HG03066 (cell line): ENCODE results near the gene PPP2R1B.
"Not testable (repeated sequence)": the region's sequence is repeated elsewhere in the genome, so short reads cannot be mapped to it uniquely, and the experiment has no call there.

Experiments
- ATAC-seq: cut with Tn5 transposase; IDR thresholded peaks from one replicate; pipeline ENCODE4 v1.9.1; 2021; ENCODE audit warnings: low read depth; ENCODE audit not compliant: unreplicated experiment

Gene PPP2R1B

DNA sequence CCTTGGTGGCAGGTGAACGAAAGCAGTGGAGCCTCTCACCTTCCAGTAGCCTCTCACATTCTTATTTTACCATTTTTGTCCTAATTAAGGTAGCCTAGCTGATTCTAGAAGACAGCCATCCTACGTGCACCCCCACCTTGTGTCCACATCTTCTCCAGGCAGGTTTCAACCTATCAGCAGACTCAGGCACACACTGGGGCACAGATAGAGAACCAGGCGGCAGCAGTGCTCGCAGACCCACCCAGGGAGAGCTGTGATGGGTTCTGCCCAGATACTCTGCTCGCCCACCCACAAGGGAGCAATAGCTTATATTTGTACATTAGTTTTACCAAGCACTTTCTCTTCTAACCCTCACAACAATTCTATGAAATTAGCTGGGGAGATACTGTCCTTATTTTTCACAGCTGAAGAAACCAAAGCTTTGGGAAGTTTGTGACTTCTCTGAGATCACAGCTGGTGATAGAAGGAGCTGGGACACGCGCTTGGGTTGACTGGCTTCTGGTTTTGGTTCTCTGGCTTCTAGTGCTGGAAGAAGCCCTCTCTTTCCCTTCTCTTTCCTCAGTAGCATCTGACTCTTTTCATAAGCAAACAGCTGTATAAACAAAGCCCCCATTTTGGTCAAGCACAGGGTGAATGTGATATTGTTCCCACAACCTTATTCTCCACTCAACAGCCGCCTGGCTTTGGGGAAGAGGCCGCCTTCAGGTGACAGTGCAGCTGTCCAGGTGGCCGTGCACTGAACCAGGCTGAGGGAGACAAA is 36.9 kb downstream of the PPP2R1B start:
- no peak for ATAC-seq

DNA sequence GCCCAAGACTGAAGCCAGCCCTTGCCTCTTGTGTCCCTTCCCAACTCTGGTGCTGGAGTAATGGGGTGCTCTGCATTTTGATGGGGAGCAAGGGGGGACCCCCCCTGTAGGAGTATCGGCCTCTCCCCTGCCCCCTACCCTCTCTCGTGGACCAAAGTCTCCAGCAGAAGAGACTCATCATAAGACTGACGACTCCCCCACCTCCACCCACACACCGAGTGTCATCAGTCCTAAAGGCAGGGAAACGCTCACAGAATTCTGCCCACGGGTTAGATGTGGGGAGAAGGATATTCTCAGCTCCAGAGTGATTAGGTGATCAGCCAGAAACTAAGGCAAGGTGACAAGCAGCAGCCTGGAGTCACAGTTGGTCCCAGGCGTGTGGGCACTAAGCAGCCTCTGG is 38.8 kb downstream of the PPP2R1B start:
- ATAC-seq: no peak

- ATAC-seq: no peak
Measured at GRCh38 chr11:111726301-111726713, 39.9 kb downstream of the PPP2R1B start.

- no peak for ATAC-seq
Measured at GRCh38 chr11:111725621-111726020, 40.6 kb downstream of the PPP2R1B start.

GRCh38 chr11:111724615-111725129 is 41.5 kb downstream of the PPP2R1B start:
- ATAC-seq: no peak

DNA sequence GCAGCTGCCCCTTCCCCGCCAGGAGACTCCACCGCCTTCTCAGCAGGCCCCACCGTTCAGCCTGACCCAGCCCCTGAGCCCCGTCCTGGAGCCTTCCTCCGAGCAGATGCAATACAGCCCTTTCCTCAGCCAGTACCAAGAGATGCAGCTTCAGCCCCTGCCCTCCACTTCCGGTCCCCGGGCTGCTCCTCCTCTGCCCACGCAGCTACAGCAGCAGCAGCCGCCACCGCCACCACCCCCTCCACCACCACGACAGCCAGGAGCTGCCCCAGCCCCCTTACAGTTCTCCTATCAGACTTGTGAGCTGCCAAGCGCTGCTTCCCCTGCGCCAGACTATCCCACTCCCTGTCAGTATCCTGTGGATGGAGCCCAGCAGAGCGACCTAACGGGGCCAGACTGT is 42.6 kb downstream of the PPP2R1B start:
- no peak for ATAC-seq

DNA sequence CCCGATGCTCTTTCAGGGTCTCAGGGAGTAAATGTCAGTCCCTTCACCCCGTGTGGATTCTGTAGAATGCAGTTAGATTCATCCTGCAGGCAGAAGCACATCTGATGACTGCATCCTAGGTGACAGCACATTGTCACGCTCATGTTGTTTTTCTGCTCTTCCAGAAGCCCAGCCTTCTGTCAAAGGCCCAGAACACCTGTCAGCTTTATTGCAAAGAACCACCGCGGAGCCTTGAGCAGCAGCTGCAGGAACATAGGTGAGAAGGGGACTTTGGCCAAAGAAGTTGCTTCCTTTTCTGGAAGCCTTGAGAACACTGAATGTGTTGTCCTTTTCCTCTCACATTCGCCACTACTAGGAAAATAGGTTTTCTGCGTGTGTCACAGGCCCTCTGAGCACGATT is 43.7 kb downstream of the PPP2R1B start:
- ATAC-seq: no peak

- no peak for ATAC-seq
Measured at GRCh38 chr11:111720801-111721494, 45.2 kb downstream of the PPP2R1B start.

DNA sequence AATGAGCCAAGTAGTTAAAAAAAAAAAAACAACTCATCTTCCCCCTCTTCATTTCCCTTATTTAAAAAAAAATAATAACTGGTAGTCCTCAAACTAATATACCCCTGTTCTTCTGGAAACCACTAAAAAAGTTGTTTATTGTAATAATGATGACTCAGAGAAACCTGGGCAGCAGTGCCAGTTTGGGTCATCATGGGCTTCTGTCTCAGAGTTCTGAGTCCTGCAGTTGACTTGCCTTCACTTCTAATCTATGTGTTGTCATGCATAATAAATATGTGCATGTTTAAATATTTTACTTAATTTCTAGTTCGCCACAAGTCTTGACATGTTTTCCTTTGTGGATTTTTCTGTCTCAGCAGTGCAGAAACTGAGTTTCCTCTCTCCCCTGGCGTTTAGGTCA is 46.8 kb downstream of the PPP2R1B start:
- ATAC-seq: no peak

DNA sequence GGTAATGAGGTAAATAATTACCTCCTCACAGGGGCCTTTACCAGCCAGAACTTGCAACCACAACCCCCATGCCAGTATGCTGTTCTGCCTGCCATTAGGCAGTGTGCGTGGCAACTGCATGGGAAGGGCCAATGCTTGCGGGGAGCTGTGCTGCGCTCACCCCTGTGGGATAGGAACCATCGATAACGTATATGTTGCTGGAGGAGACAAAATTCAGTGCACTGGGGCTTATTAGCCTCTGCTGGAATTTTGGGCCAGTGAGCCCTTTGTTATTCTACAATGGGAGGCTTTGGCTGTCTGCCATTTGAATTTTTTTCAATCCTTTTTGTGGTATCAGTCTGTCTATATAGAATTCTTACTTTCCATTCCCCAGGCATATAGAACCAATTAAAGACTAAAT is 47.3 kb downstream of the PPP2R1B start:
- no peak for ATAC-seq

DNA sequence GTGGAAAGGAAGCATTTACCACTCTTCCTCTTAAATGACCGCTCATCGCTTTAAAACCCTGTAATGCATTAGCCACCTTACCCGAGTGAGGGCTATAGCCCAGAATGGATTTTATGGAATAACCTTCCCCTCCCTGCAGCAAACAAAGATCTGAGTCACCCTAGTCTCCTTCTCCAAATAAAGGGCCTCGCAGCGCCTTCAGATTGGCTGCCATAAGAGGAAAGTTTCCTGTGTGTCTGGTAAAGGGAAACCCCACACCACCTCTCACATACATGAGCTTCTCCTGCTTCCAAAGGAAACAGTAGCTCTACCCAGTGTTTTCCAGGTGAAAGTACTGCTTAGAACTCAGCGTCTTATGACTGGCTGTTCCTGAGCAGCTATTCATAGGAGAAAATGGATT is 47.8 kb downstream of the PPP2R1B start:
- no peak for ATAC-seq

GRCh38 chr11:111717660-111718059 is 48.5 kb downstream of the PPP2R1B start:
- ATAC-seq: not testable (repeated sequence)

DNA sequence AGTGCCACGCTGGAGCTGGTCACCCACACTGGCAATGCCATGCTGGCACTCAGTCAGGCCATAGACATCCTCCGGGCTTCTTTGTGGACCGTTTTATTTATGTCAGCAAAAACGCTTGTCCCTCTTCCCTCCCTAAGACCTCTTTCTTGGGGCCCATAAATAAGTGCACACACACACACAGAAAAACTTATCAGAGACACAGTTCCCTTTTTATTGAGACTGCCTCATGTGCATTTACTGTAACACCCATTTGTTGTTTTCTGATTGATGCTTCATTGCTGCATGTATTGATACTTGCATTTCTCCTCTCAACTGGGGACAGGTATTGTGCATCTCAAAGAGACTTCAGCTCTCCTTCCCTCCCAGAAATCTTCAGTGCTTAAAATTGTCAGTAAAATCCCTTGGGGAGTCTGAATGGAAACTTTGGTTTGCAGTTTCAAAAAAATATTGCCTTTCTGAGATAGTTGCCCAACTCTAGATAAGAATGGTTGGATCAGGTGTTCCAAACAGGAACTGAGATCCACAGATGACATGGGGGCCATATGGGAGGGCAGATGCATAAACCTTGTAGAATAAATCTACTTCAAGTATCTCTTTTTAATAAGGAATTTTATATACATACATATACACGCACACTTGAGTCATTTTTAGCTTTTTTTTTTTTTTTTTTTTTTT is 50.9 kb downstream of the PPP2R1B start:
- ATAC-seq: no peak

DNA sequence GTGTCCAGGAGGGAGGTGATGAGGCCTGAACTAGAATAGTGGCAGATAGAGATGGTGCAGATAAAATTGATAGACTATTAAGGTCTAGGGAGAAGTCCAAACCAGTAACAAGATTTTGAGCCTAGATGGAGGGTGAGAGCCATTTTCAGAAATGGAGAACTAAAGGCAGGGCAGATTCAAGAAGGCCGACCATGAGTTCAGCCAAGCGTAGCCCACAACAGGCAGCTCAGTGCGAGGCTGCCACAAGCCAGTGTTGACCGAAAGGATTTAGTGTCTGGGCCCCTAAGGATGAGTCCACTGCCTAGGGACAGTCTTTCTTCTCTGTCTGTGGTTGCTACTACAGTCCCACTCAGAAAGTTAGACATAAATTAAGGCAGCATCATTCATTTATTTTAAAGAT is 51.7 kb downstream of the PPP2R1B start:
- ATAC-seq: no peak

GRCh38 chr11:111707691-111708067 is 58.5 kb downstream of the PPP2R1B start:
- no peak for ATAC-seq

- no peak for ATAC-seq
Measured at GRCh38 chr11:111707039-111707690, 59.0 kb downstream of the PPP2R1B start.

DNA sequence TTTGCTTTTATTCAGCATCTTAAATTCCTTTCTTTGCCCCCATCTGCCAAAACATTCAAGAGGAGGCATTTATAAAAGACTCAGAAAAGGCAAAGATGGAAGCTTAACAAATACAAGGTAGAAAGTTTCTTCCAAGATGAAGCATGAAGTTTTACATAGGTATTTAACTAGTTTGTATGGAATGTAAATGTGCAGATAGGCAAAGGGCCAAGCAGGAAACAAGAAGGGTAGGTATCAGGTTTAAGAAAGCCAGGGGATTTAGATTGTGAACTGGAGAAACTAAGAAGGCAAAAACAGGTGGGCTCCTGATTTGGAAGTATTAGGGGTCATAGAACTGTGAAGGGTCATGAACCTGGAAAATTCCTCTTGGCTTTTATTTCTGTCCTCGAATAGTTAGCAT is 62.6 kb downstream of the PPP2R1B start:
- no peak for ATAC-seq

- no peak for ATAC-seq
Measured at GRCh38 chr11:111702623-111703022, 63.6 kb downstream of the PPP2R1B start.

DNA sequence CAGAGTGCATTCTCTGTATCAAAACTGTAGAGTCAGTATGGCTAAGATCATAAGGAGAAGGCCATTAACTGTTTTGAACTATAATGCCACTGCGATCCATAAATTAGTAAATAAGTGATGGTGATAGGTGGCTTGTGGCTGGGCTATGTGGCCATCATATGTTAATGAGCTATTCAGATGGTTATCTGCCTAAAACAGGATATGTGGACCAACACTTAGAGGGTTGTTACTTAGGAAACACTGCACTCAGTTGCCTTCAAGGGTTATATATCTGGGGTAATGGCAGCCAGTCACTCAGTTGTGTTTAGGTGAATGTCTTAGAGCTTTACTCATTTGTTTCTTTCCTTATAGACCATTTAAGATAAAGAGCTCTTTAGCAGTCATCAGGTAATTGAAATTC is 66.0 kb downstream of the PPP2R1B start:
- no peak for ATAC-seq

- no peak for ATAC-seq
Measured at GRCh38 chr11:111699579-111700156, 66.5 kb downstream of the PPP2R1B start.
